HepG2 (cell line): ENCODE results near the gene PODN. TPM values are rescaled to one million over a fixed set of nuclear protein-coding genes. Genes with fewer than 3 reads are reported as not detected.

Source experiments
- BCL6 ChIP-seq: IDR thresholded peaks from 2 replicates; pipeline ENCODE4 v1.6.1; 2016; ENCODE audit warnings: missing genetic modification reagents, missing compliant biosample characterization
- KAT2B ChIP-seq: fragments of 150-350 bp; IDR thresholded peaks from 2 replicates; pipeline ENCODE4 v1.6.1; 2014; ENCODE audit warnings: low read depth, low read length, borderline replicate concordance
- KLF9 ChIP-seq: IDR thresholded peaks from 2 replicates; pipeline ENCODE4 v1.6.1; 2016; ENCODE audit warnings: low read depth
- MTA3 ChIP-seq: sonication (generic); formaldehyde crosslinking; IDR thresholded peaks from 2 replicates; pipeline ENCODE4 v1.4.0; 2020; ENCODE audit warnings: missing genetic modification reagents
- RAD21 ChIP-seq: fragments of 450-650 bp; formaldehyde crosslinking; IDR thresholded peaks from 2 replicates; pipeline ENCODE4 v1.5.0; 2020; ENCODE audit warnings: mild to moderate bottlenecking
- SALL1 ChIP-seq: sonication (generic); formaldehyde crosslinking; IDR thresholded peaks from 2 replicates; pipeline ENCODE4 v1.8.0; 2022; ENCODE audit warnings: mild to moderate bottlenecking, missing genetic modification reagents
- SAP130 ChIP-seq: IDR thresholded peaks from 2 replicates; pipeline ENCODE4 v1.6.1; 2016; ENCODE audit warnings: low read depth
- SATB2 ChIP-seq: sonication (generic); formaldehyde crosslinking; IDR thresholded peaks from 2 replicates; pipeline ENCODE4 v1.5.0; 2020; ENCODE audit warnings: missing genetic modification reagents
- SOX6 ChIP-seq, 2 experiments: fragments of 450-650 bp in 1 of 2; sonication (generic) in 1 of 2; formaldehyde crosslinking in 1 of 2; IDR thresholded peaks; 2 replicates each; pipeline versions ENCODE4 v1.4.0 to v1.6.1; 2017 to 2020; ENCODE audit warnings: antibody characterized with exemption in 1 of 2, mild to moderate bottlenecking in 1 of 2, missing genetic modification reagents in 1 of 2
- THYN1 ChIP-seq: sonication (generic); formaldehyde crosslinking; IDR thresholded peaks from 2 replicates; pipeline ENCODE4 v1.8.1; 2023; ENCODE audit warnings: low read depth, mild to moderate bottlenecking, moderate library complexity, missing genetic modification reagents, borderline replicate concordance
- ZKSCAN8 ChIP-seq: IDR thresholded peaks from 2 replicates; pipeline ENCODE4 v1.6.1; 2016; ENCODE audit warnings: borderline replicate concordance, missing genetic modification reagents, missing compliant biosample characterization
- ZNF292 ChIP-seq: sonication (generic); formaldehyde crosslinking; IDR thresholded peaks from 2 replicates; pipeline ENCODE4 v1.8.1; 2022; ENCODE audit warnings: mild to moderate bottlenecking, low read depth, missing genetic modification reagents, borderline replicate concordance
- ZNF7 ChIP-seq: IDR thresholded peaks from 2 replicates; pipeline ENCODE4 v1.6.1; 2016; ENCODE audit warnings: missing biosample characterization, missing genetic modification reagents
- polyA plus RNA-seq, 8 experiments: library from polyadenylated mRNA; depleted of rRNA in 3 of 8; stranded (reverse) in 7 of 8; unstranded in 1 of 8; fragments of >200 nt; fragmentation: Illumina TruSeq in 4 of 8; extraction: Trizol in 4 of 8; gene quantifications; 2 replicates each; pipeline versions ENCODE4 v1.2.1 to v1.2.3, GENCODE V29; 2011 to 2016; ENCODE audit warnings: low read depth in 4 of 8, missing spikeins in 1 of 8, mixed read lengths in 1 of 8; ENCODE audit not compliant: insufficient read depth in 1 of 8
- total RNA-seq, 5 experiments: library from RNA; depleted of rRNA; stranded (reverse); fragments of >200 nt; fragmentation: Illumina TruSeq; extraction: Trizol; gene quantifications; 2 replicates each; pipeline ENCODE4 v1.2.3, GENCODE V29; 2016; ENCODE audit warnings: low read depth in 1 of 5
- TF ChIP-seq, protein P1 (sequence below): sonication (generic); formaldehyde crosslinking; IDR thresholded peaks from 2 replicates; pipeline ENCODE4 v1.4.0; 2020; ENCODE audit warnings: low read depth, missing genetic modification reagents
- TF ChIP-seq, protein P2 (sequence below): sonication (generic); formaldehyde crosslinking; IDR thresholded peaks from 2 replicates; pipeline ENCODE4 v1.4.0; 2020; ENCODE audit warnings: missing genetic modification reagents
- TF ChIP-seq, protein P3 (sequence below), 2 experiments: fragments of 450-650 bp in 1 of 2; sonication (generic) in 1 of 2; formaldehyde crosslinking; IDR thresholded peaks; 2 replicates each; pipeline versions ENCODE4 v1.5.0 to v1.8.0; 2020 to 2022; ENCODE audit warnings: mild to moderate bottlenecking in 1 of 2, missing genetic modification reagents in 1 of 2
- TF ChIP-seq, protein P4 (sequence below): sonication (generic); formaldehyde crosslinking; IDR thresholded peaks from 2 replicates; pipeline ENCODE4 v1.4.0; 2020; ENCODE audit warnings: missing genetic modification reagents, mild to moderate bottlenecking, borderline replicate concordance
- TF ChIP-seq, protein P5 (sequence below): sonication (generic); formaldehyde crosslinking; IDR thresholded peaks from 2 replicates; pipeline ENCODE4 v1.4.0; 2020; ENCODE audit warnings: mild to moderate bottlenecking, missing genetic modification reagents
- TF ChIP-seq, protein P6 (sequence below): sonication (generic); formaldehyde crosslinking; IDR thresholded peaks from 2 replicates; pipeline ENCODE4 v1.4.0; 2020; ENCODE audit warnings: missing genetic modification reagents
- TF ChIP-seq, protein P7 (sequence below): sonication (generic); formaldehyde crosslinking; IDR thresholded peaks from 2 replicates; pipeline ENCODE4 v1.8.1; 2023; ENCODE audit warnings: mild to moderate bottlenecking, missing genetic modification reagents, borderline replicate concordance

PODN gene
- total and polyA plus RNA-seq, 2 of the 13 experiments (the other 11 are each of a cell fraction or from before 2014, with no cell fraction given), result 0.13 TPM; not detected in 1

DNA sequence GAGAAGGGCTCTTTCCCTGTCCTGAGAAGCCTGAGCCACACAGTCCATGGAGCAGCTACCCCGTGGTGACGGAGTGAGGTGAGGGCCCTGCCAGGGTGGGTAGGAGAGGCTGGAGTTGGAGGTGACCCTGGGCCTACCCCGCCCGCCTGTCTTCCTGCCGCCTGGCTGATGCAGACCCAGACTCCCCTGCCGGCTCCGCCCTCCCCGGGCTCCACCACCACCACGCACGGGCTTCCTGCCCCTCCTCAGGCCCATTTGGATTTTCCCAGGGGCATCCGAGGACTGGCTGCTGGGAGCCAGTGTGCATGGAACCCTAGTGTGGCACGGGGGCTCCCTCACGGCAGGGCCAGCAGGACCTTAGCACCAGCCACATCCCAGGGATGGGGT is 32.5 kb downstream of the PODN start (continued):
- TF ChIP-seq, protein P1, sequence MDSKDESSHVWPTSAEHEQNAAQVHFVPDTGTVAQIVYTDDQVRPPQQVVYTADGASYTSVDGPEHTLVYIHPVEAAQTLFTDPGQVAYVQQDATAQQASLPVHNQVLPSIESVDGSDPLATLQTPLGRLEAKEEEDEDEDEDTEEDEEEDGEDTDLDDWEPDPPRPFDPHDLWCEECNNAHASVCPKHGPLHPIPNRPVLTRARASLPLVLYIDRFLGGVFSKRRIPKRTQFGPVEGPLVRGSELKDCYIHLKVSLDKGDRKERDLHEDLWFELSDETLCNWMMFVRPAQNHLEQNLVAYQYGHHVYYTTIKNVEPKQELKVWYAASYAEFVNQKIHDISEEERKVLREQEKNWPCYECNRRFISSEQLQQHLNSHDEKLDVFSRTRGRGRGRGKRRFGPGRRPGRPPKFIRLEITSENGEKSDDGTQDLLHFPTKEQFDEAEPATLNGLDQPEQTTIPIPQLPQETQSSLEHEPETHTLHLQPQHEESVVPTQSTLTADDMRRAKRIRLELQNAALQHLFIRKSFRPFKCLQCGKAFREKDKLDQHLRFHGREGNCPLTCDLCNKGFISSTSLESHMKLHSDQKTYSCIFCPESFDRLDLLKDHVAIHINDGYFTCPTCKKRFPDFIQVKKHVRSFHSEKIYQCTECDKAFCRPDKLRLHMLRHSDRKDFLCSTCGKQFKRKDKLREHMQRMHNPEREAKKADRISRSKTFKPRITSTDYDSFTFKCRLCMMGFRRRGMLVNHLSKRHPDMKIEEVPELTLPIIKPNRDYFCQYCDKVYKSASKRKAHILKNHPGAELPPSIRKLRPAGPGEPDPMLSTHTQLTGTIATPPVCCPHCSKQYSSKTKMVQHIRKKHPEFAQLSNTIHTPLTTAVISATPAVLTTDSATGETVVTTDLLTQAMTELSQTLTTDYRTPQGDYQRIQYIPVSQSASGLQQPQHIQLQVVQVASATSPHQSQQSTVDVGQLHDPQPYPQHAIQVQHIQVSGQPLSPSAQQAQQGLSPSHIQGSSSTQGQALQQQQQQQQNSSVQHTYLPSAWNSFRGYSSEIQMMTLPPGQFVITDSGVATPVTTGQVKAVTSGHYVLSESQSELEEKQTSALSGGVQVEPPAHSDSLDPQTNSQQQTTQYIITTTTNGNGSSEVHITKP, result peak; percentile 85
- TF ChIP-seq ZNF292 (no peak), MTA3 (CRISPR knock-in tag) (no peak), ZNF7 (CRISPR knock-in tag) (no peak), SOX6 (IDR thresholded peaks at IDR 0.05) (no peak), SOX6 (CRISPR knock-in tag; IDR thresholded peaks at IDR 0.05) (no peak), ZKSCAN8 (CRISPR knock-in tag) (no peak), KLF9 (CRISPR knock-in tag) (no peak), BCL6 (no peak), SALL1 (CRISPR knock-in tag) (no peak), KAT2B (no peak), RAD21 (CRISPR knock-in tag) (no peak), SATB2 (CRISPR knock-in tag) (no peak), THYN1 (CRISPR knock-in tag) (no peak), SAP130 (CRISPR knock-in tag) (0 out of 2 replicates have a peak, but pooled peaks have one; percentile 9)
- TF ChIP-seq, protein P2, sequence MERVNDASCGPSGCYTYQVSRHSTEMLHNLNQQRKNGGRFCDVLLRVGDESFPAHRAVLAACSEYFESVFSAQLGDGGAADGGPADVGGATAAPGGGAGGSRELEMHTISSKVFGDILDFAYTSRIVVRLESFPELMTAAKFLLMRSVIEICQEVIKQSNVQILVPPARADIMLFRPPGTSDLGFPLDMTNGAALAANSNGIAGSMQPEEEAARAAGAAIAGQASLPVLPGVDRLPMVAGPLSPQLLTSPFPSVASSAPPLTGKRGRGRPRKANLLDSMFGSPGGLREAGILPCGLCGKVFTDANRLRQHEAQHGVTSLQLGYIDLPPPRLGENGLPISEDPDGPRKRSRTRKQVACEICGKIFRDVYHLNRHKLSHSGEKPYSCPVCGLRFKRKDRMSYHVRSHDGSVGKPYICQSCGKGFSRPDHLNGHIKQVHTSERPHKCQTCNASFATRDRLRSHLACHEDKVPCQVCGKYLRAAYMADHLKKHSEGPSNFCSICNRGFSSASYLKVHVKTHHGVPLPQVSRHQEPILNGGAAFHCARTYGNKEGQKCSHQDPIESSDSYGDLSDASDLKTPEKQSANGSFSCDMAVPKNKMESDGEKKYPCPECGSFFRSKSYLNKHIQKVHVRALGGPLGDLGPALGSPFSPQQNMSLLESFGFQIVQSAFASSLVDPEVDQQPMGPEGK, result no peak
- TF ChIP-seq, protein P3, sequence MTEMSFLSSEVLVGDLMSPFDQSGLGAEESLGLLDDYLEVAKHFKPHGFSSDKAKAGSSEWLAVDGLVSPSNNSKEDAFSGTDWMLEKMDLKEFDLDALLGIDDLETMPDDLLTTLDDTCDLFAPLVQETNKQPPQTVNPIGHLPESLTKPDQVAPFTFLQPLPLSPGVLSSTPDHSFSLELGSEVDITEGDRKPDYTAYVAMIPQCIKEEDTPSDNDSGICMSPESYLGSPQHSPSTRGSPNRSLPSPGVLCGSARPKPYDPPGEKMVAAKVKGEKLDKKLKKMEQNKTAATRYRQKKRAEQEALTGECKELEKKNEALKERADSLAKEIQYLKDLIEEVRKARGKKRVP (CRISPR knock-in tag; IDR thresholded peaks at IDR 0.05), result no peak
- TF ChIP-seq, protein P4, sequence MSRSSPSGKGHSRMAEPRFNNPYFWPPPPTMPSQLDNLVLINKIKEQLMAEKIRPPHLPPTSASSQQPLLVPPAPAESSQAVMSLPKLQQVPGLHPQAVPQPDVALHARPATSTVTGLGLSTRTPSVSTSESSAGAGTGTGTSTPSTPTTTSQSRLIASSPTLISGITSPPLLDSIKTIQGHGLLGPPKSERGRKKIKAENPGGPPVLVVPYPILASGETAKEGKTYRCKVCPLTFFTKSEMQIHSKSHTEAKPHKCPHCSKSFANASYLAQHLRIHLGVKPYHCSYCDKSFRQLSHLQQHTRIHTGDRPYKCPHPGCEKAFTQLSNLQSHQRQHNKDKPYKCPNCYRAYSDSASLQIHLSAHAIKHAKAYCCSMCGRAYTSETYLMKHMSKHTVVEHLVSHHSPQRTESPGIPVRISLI (CRISPR knock-in tag), result no peak
- TF ChIP-seq, protein P5, sequence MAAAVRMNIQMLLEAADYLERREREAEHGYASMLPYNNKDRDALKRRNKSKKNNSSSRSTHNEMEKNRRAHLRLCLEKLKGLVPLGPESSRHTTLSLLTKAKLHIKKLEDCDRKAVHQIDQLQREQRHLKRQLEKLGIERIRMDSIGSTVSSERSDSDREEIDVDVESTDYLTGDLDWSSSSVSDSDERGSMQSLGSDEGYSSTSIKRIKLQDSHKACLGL (CRISPR knock-in tag), result no peak
- TF ChIP-seq, protein P6, sequence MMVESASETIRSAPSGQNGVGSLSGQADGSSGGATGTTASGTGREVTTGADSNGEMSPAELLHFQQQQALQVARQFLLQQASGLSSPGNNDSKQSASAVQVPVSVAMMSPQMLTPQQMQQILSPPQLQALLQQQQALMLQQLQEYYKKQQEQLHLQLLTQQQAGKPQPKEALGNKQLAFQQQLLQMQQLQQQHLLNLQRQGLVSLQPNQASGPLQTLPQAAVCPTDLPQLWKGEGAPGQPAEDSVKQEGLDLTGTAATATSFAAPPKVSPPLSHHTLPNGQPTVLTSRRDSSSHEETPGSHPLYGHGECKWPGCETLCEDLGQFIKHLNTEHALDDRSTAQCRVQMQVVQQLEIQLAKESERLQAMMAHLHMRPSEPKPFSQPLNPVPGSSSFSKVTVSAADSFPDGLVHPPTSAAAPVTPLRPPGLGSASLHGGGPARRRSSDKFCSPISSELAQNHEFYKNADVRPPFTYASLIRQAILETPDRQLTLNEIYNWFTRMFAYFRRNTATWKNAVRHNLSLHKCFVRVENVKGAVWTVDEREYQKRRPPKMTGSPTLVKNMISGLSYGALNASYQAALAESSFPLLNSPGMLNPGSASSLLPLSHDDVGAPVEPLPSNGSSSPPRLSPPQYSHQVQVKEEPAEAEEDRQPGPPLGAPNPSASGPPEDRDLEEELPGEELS (CRISPR knock-in tag), result no peak
- TF ChIP-seq, protein P7, sequence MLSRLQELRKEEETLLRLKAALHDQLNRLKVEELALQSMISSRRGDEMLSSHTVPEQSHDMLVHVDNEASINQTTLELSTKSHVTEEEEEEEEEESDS (CRISPR knock-in tag), result no peak
